Common myeloid progenitor, CD34-positive (primary cell): ENCODE measurements around the gene BDKRB2.

Experiments used
- CTCF ChIA-PET: fragments of 350-600 bp; sonication (Branson Sonifier 250); formaldehyde crosslinking; loops from one replicate; lab custom pipeline; 2021; ENCODE audit warnings: antibody characterized with exemption; lab: Charles Lee
- POLR2A ChIA-PET: fragments of 350-600 bp; sonication (Branson Sonifier 250); formaldehyde crosslinking; loops from one replicate; lab custom pipeline; 2021; ENCODE audit warnings: antibody characterized with exemption; lab: Charles Lee
- DNase-seq, 3 donors: peaks; one replicate each; pipeline versions ENCODE4 v3.0.0 to v3.0.0-alpha.2; 2013
- H3K27ac ChIP-seq, 2 experiments: 1 replicate in 1 of 2; 2 replicates in 1 of 2; pipeline ENCODE4 v1.7.0; 2013; ENCODE audit warnings: inconsistent platforms in 2 of 2, low read length in 2 of 2, mild to moderate bottlenecking in 2 of 2, low read depth in 1 of 2, moderate library complexity in 1 of 2; ENCODE audit not compliant: severe bottlenecking in 2 of 2, insufficient read depth in 1 of 2, poor library complexity in 1 of 2
- H3K27me3 ChIP-seq, 5 experiments: replicated peaks in 2 of 5; 1 replicate in 3 of 5; 2 replicates in 2 of 5; pipeline versions ENCODE4 v1.6.1 to v1.7.0; 2013; ENCODE audit warnings: low read length in 4 of 5, mild to moderate bottlenecking in 2 of 5, moderate library complexity in 2 of 5, inconsistent platforms in 1 of 5; ENCODE audit not compliant: insufficient read depth in 5 of 5, control insufficient read depth in 4 of 5
- H3K36me3 ChIP-seq, 4 experiments: 1 replicate in 2 of 4; 2 replicates in 2 of 4; pipeline versions ENCODE4 v1.6.1 to v1.7.0; 2013; ENCODE audit warnings: low read length in 3 of 4, control low read depth in 1 of 4, mild to moderate bottlenecking in 1 of 4; ENCODE audit not compliant: control insufficient read depth in 4 of 4, insufficient read depth in 4 of 4
- H3K4me1 ChIP-seq, 4 experiments: 1 replicate in 3 of 4; 2 replicates in 1 of 4; pipeline versions ENCODE4 v1.6.1 to v1.7.1; 2013; ENCODE audit warnings: low read length in 3 of 4, mild to moderate bottlenecking in 3 of 4, control low read depth in 1 of 4, inconsistent platforms in 1 of 4, moderate library complexity in 1 of 4; ENCODE audit not compliant: control insufficient read depth in 4 of 4, insufficient read depth in 4 of 4; ENCODE audit errors: control extremely low read depth in 1 of 4
- H3K4me3 ChIP-seq, 7 experiments: 1 replicate in 4 of 7; 2 replicates in 3 of 7; pipeline versions ENCODE4 v1.5.1 to v1.7.0; 2013; ENCODE audit warnings: mild to moderate bottlenecking in 7 of 7, low read length in 6 of 7, moderate library complexity in 6 of 7, inconsistent platforms in 2 of 7, low read depth in 2 of 7, control low read depth in 1 of 7; ENCODE audit not compliant: insufficient read depth in 4 of 7, control insufficient read depth in 1 of 7; ENCODE audit errors: extremely low read depth in 1 of 7
- H3K9me3 ChIP-seq, 5 experiments: 1 replicate in 4 of 5; 2 replicates in 1 of 5; pipeline versions ENCODE4 v1.6.1 to v1.7.1; 2013; ENCODE audit warnings: low read length in 4 of 5, mild to moderate bottlenecking in 2 of 5, inconsistent platforms in 1 of 5, low read depth in 1 of 5, moderate library complexity in 1 of 5; ENCODE audit not compliant: control insufficient read depth in 4 of 5, insufficient read depth in 2 of 5; ENCODE audit errors: control extremely low read depth in 1 of 5
- WGBS: methylation state at CpG from one replicate; pipeline ENCODE4 v1.1.5; 2013; ENCODE audit not compliant: insufficient coverage; 5-methylcytosine and 5-hydroxymethylcytosine counted together

The BDKRB2 gene

DNA sequence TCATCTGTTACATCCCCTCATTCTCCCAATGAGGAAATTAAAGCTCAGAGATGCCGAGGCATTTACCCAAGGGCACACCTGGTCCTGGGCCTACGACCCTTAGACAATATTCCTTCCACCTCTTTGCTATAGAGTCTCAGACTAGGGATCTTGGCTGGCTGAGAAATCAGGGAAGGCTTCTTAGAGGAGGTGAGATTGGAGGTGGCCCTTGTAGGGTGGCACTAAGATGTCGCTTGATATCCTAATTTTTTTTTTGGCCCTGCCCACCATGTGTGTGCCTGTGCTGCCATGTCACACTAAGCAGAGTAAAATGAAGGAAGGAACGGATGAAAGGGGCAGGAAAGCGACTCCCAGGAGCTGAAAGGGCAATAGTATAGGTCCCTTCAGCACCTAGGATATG is 20.6 kb downstream of the BDKRB2 start:
- WGBS: 75% methylated on average over 2 of the region's 5 CpGs
- POLR2A ChIA-PET: no interaction called here

DNA sequence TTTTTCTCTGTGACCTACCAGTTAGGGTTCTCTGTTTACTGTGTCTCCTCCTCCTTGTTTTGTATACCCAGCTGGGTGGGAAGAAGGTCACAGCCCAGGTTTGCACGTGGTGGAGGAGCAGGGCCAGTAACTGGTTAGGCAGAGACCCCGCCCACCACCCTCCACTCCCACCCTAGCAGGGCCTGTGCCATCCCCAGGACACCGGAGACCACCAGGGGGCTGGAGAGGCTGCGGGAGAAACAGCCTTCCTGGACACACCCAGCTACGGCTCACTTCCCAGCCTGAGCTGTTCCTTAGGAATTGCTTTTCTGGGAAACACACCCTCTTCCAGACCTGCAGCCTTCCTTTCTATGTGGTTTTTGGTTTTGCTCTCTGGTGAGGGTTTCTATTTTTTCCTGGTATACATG is 21.1 kb downstream of the BDKRB2 start:
- H3K36me3 ChIP-seq: no peaks in the 10 kb centered on the region
- peaks cover 0 to 15% (median 4%) of the 10 kb centered on the region in 5 experiments for H3K9me3 ChIP-seq
- H3K27ac ChIP-seq: no peak overlapping the region
- no peak for DNase-seq
- no peaks in the 10 kb centered on the region for H3K4me1 ChIP-seq
- H3K4me3 ChIP-seq: no peak overlapping the region
- ChIA-PET POLR2A (no interaction called here), CTCF (interaction anchor here (0.8 kb wide), 1 partner anchor 74 kb away, joined by 3 read pairs; no protein-coding TSS in a partner anchor)
- peaks cover 0 to 16% (median 0%) of the 10 kb centered on the region in 5 experiments for H3K27me3 ChIP-seq
- 41% methylated on average over 4 of the region's 5 CpGs for WGBS

More for the DNA sequence above, 20.6 kb downstream of the BDKRB2 start:
- no peak overlapping the region for H3K27ac ChIP-seq
- DNase-seq: no peak
- CTCF ChIA-PET: interaction anchor here (0.8 kb wide), 1 partner anchor 74 kb away, joined by 3 read pairs; no protein-coding TSS in a partner anchor
- H3K27me3 ChIP-seq: peaks cover 0 to 20% (median 0%) of the 10 kb centered on the region in 5 experiments
- H3K4me3 ChIP-seq: no peak overlapping the region
- no peaks in the 10 kb centered on the region for H3K36me3 ChIP-seq
- H3K9me3 ChIP-seq: peaks cover 0 to 15% (median 4%) of the 10 kb centered on the region in 5 experiments
- H3K4me1 ChIP-seq: no peaks in the 10 kb centered on the region

GRCh38 chr14:96227428-96227827 is 22.8 kb downstream of the BDKRB2 start:
- Histone ChIP-seq H3K36me3 (no peaks in the 10 kb centered on the region), H3K9me3 (peaks cover 0 to 15% (median 4%) of the 10 kb centered on the region in 5 experiments)
- POLR2A ChIA-PET: no interaction called here

DNA sequence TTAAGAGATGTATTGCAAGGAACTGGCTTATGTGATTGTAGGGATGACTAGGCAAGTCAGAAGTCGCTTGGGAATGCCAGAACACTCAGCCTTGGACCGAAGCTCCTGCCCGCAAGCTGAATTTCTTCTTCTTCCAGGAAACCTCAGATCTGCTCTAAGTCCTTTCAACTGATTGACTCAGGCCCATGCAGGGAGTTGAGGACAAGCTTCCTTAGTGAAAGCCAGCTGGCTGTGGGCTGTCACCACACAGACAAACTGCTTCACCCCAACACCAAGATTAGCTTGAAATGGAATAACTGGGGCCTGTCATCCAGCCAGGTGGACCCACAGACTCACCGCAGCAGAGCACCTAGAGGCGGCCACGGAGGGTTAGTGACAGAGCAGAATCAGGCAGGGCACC is 24.7 kb downstream of the BDKRB2 start:
- H3K36me3 ChIP-seq: no peaks in the 10 kb centered on the region
- H3K27ac ChIP-seq: no peak overlapping the region
- CTCF ChIA-PET: no interaction called here
- POLR2A ChIA-PET: no interaction called here
- H3K27me3 ChIP-seq: peaks cover 0 to 4% (median 2%) of the 10 kb centered on the region in 5 experiments
- 94% methylated on average over 6 of the region's 6 CpGs for WGBS
- H3K9me3 ChIP-seq: peaks cover 0 to 15% (median 4%) of the 10 kb centered on the region in 5 experiments
- H3K4me1 ChIP-seq: no peaks in the 10 kb centered on the region
- DNase-seq: no peak
- no peak overlapping the region for H3K4me3 ChIP-seq

More at GRCh38 chr14:96227428-96227827, 22.8 kb downstream of the BDKRB2 start:
- Histone ChIP-seq H3K4me1 (no peaks in the 10 kb centered on the region), H3K27me3 (peaks cover 0 to 4% (median 0%) of the 10 kb centered on the region in 5 experiments), H3K4me3 (no peak overlapping the region), H3K27ac (no peak overlapping the region)
- CTCF ChIA-PET: no interaction called here
- DNase-seq: no peak
- 90% methylated on average over 6 of the region's 7 CpGs for WGBS

DNA sequence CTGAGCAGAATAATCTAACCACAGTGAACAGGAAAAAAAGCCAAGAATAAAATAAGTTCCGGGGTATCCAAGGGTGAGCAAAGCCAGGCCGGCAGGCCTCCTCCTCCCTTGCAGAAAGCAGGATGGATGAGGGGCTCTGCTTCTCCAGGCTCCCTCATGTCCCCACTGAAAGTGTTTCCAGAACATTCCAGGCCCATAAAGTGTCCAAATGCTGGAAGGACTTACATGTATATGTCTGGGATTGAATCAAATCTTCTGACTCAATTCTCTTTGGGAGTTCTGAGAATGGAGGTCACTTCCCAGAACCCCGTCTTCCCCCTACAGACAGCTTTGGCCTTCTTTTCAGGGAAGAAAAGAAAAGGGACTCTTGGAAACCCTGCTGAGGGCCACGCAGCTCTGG is 26.4 kb downstream of the BDKRB2 start:
- no peak for DNase-seq
- CTCF ChIA-PET: no interaction called here
- Histone ChIP-seq H3K27ac (no peak overlapping the region), H3K4me3 (no peak overlapping the region), H3K36me3 (no peaks in the 10 kb centered on the region), H3K4me1 (no peaks in the 10 kb centered on the region), H3K27me3 (peaks cover 0 to 10% (median 2%) of the 10 kb centered on the region in 5 experiments), H3K9me3 (peaks cover 0 to 15% (median 4%) of the 10 kb centered on the region in 5 experiments)
- 100% methylated on average over 3 of the region's 4 CpGs for WGBS
- POLR2A ChIA-PET: no interaction called here

DNA sequence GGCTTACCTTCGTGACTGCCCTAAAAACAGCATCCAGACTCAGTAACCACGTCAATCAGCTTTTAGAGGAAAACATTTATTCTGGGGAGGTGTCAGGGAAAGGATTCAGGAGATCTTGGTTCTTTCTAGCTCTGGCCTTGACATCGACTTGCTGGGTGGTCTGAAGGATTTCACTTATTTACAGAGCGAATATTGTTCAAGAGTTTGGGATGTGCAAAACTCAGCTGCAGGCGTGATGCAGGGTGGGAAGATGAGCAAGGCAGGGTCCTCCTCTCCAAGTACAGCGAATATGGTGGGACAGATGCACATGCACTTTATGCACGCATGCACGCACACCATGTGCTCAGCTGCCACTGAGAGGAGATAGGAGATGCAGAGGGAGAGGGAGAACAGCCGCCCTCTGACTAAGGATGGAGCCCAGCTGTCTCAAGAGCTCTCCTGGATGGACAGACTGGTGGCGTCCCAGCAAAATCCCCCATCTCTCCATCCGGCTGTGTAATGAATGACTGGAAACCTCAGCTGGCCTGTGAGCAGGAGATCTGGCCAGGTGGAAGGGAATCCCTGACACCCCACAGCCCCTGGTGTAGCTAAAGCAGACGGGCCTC is 27.0 kb downstream of the BDKRB2 start:
- H3K9me3 ChIP-seq: peaks cover 0 to 15% (median 4%) of the 10 kb centered on the region in 5 experiments
- no peak overlapping the region for H3K4me3 ChIP-seq
- 97% methylated on average over 10 of the region's 12 CpGs for WGBS
- no peaks in the 10 kb centered on the region for H3K4me1 ChIP-seq
- peaks cover 0 to 15% (median 2%) of the 10 kb centered on the region in 5 experiments for H3K27me3 ChIP-seq
- no peak for DNase-seq
- no peak overlapping the region for H3K27ac ChIP-seq
- ChIA-PET CTCF (no interaction called here), POLR2A (no interaction called here)
- no peaks in the 10 kb centered on the region for H3K36me3 ChIP-seq

DNA sequence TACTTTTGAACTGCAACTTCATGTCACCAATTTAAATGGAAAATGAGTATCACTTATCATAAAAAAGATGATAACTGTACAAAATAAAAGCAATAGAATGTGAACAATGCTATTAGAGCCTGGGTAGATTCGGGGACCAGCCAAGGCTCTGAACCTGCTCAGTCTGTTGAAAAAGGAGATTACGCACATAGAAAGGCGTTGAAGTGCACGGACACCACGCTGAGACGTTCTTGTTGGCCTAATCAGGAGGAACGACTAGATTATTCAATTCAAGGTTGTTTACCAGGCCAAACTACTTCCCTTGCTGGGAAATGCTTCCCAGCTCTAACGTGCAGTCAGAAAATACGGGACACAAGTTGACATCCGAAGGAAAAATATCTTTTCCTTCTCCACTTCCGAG is 27.9 kb downstream of the BDKRB2 start:
- POLR2A ChIA-PET: no interaction called here
- Histone ChIP-seq H3K4me1 (no peaks in the 10 kb centered on the region), H3K27me3 (peaks cover 0 to 15% (median 2%) of the 10 kb centered on the region in 5 experiments), H3K27ac (no peak overlapping the region), H3K36me3 (no peaks in the 10 kb centered on the region), H3K4me3 (no peak overlapping the region), H3K9me3 (peaks cover 0 to 13% (median 4%) of the 10 kb centered on the region in 5 experiments)
- CTCF ChIA-PET: no interaction called here
- DNase-seq: no peak
- WGBS: 87% methylated on average over 10 of the region's 11 CpGs
